GM19452 (cell line): Measurements from ENCODE around the gene TRNAU1AP.
"Not testable (repeated sequence)": the region's sequence is repeated elsewhere in the genome, so short reads cannot be mapped to it uniquely, and the experiment has no call there.

ENCODE experiments used
- ATAC-seq: cut with Tn5 transposase; IDR thresholded peaks from one replicate; pipeline ENCODE4 v1.9.1; 2021; ENCODE audit not compliant: unreplicated experiment

The TRNAU1AP gene

DNA sequence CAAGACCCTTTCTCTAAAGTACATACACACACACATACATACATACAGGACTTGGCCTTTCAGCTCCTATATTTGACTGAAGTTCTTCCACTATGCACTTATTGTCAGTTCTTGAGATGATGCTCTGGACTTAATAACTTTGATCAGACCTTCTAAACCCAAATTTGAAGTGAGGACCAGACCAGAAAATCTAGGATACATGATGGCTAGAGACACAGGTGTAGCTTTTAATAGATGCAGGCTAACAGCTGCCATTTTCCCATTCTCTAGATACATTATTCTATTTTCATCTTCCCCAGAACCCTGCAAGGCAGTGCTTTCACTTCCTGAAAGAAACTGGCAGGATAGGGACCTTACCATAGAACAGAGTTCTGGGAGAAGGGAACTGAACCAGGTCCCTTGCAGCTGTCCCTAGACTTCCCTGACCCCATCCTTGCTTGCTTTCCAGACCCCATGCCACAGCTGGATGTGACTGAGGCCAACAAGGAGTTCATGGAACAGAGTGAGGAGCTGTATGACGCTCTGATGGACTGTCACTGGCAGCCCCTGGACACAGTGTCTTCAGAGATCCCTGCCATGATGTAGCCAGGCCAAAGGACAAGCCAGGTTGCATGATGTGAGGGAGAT lies 24.3 kb downstream of the TRNAU1AP start:
- ATAC-seq = no peak

GRCh38 chr1:28577738-28578536 lies 25.1 kb downstream of the TRNAU1AP start:
- ATAC-seq = no peak

DNA sequence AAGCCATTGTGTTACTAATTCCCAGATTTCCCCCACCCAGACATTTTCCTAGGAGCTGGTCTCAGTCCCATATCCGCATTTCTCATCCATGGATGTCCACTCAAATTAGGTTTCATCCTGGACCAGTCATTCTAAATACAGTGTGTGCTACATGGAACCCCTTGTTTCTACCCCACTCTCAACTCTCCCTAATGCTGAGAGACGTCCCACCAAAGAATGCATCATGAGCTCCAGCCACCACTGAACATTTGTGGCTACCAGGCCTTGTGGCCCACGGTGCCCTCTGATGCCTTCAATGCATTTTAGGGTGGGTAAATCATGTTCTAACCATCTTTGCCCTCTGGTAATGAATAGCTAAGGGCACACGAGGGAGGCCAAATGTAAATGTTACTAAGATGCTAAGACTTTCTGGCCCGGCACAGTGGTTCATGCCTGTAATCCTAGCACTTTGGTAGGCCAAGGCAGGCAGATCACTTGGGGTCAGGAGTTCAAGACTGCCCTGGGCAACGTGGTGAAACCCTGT lies 25.9 kb downstream of the TRNAU1AP start:
- ATAC-seq = no peak

DNA sequence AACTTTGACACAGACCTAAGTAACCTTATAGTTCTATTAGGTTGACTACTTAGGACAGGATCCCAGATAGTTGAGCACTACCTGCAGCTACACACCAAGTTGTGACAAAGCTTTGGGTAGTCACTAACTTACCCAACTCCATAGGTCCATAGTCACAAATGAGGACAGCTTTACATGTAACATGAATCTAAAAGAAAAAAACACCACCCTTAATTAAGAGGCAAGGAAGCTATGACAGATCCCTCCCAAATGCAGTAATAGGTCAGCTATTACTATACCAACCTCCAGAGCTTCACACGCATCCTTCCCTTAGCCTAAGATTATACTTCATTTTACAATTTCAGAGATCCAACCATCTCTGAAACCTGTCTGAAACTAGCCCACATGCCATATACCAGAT lies 26.5 kb downstream of the TRNAU1AP start:
- ATAC-seq = no peak

- ATAC-seq = peak; percentile 21
Measured at GRCh38 chr1:28580722-28581530, 28.0 kb downstream of the TRNAU1AP start.

DNA sequence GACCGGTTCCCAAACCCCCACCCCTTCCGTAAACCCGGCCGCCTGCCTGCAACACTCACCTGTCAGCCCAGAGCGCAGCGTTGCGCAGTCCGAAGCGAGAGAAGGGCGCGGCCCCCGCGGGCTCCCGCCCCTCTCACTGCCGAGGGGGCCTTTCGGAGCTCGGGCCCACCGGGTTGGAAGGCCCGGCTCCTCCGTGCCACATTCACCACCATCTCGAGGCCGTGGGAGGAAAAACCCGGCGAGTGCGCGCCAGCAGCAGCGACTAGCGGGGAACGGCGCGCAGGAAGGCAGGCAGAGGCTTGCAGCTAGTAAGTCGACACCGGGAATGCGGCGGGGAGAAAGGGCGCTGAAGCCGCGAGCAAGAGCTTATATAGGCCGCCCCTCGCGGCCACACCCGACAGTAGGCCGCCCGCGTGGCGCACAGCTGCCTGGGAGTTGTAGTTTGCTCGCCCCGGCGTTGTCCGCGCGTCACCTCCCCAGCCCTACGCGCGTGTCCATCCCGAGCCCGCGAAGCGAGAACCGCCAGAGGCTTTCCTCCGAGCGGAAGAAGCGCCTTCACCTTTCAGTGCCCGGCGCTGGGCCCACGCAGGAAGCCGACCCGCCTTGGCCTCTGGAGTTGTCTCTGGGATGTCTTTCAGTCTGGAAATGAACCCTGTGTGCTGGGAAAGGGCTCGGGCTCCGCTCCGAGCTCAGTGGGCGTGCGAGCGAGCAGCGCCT lies 28.8 kb downstream of the TRNAU1AP start:
- peak; percentile 78 for ATAC-seq

GRCh38 chr1:28582248-28582615 lies 29.3 kb downstream of the TRNAU1AP start:
- ATAC-seq = no peak

- not testable (repeated sequence) for ATAC-seq
Measured at GRCh38 chr1:28586585-28587391, 33.9 kb downstream of the TRNAU1AP start.

DNA sequence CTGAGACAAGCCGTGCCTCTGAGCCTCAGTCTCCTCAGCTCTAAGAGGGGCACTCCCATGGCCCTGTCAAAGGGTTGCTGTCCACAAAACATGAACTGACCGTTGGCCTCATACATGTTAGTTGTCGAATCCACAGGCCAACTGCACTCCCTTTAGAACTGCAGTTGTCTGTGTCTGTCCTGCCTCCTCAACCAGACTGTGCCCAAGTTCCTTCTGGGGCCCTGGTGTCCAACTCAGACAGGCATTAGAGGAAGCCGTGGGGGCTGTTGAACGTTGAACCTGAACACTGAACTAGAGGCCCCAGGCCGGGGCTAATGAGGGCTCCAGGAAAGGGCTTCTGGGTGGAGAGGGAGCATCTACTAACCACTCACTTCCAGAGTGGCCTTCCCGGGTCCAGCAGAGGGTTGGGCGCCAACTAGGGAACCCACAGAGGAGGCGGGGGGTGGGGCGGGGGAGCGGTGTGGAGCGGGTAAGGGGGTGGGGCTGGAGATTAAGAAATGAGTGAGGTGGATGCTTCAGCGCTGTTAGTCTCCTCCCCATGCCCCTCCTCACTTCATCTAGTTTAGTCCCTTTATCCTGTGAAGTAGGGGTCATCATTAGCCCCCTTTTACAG lies 38.9 kb downstream of the TRNAU1AP start, which contains the start of gene RAB42:
RAB42 (plus strand) TSS at position 558 of the 613 bp plus-strand sequence. CDS start 247 bp downstream, outside the sequence.
- ATAC-seq = peak; percentile 33

- ATAC-seq = peak; percentile 71
Measured at GRCh38 chr1:28592321-28593071, 39.6 kb downstream of the TRNAU1AP start.

DNA sequence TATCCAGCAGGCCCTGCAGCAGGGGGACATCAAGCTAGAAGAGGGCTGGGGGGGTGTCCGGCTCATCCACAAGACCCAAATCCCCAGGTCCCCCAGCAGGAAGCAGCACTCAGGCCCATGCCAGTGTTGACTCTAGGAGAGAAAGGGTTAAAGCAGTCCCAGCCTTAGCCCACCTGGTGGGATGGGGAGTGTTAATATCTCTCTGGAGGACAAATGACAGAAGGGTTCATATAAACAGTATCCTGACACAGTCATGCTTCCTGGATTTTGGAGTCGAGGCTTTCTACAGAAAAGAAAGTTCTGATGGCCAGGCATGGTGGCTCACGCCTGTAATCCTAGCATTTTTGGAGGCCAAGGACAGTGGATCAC lies 41.1 kb downstream of the TRNAU1AP start:
- not testable (repeated sequence) for ATAC-seq

- ATAC-seq = not testable (repeated sequence)
Measured at GRCh38 chr1:28594686-28595411, 42.0 kb downstream of the TRNAU1AP start.

- no peak for ATAC-seq
Measured at GRCh38 chr1:28595412-28596191, 42.7 kb downstream of the TRNAU1AP start.

- not testable (repeated sequence) for ATAC-seq
Measured at GRCh38 chr1:28596276-28596675, 43.4 kb downstream of the TRNAU1AP start.

- no peak for ATAC-seq
Measured at GRCh38 chr1:28601696-28602095, 48.8 kb downstream of the TRNAU1AP start.

DNA sequence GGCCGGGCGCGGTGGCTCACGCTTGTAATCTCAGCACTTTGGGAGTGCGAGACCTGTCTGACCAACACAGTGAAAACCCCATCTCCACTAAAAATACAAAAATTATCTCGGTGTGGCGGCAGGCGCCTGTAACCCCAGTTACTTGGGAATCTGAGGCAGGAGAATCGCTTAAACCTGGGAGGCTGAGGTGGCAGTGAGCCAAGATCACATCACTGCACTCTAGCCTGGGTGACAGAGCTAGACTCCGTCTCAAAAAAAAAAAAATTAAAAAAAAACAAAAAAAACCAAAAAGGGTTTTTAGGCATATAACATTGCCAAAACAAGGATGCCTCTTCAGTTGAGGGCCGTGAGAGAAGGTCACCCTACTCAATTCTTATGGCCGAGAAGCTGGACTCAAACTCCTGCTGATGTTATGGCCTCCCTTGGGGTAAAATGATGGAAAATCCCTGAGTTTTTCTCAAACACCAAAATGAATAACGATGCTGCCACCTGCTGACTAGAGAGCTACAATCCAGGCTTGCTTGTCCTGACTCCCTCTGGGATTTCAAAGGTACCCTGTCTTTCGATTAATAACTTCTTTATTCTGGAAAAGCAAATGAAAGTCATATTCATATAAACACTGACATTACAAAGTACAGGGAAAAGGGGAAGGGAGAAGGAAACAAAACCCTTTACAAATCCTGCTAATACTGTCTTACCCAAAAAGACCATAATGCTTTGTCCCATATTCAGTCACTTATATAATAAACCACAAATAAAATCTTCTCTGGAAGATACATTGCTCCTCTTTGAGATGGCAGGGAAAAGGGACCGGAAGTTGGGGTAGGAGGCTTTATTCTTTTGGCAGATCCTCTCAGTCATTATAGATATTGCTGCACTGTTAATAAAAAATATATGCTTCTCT lies 49.9 kb downstream of the TRNAU1AP start:
- no peak for ATAC-seq
